H1 (cell line): ENCODE measurements around the gene CMSS1.

Experiments used
- CHD2 ChIP-seq: IDR thresholded peaks from 2 replicates; pipeline ENCODE4 v1.6.1; 2012; ENCODE audit warnings: low read length, improper control_type of control experiment
- GABPA ChIP-seq: IDR thresholded peaks from 2 replicates; pipeline ENCODE4 v1.6.1; 2011; ENCODE audit warnings: mild to moderate bottlenecking, low read length, moderate library complexity, borderline replicate concordance; ENCODE audit not compliant: insufficient read depth
- POLR2AphosphoS5 ChIP-seq: IDR thresholded peaks from 2 replicates; pipeline ENCODE4 v1.6.1; 2011; ENCODE audit warnings: low read depth, low read length
- RNF2 ChIP-seq: fragments of 200-900, 300-1000 bp; sonication (generic); IDR thresholded peaks from 2 replicates; pipeline ENCODE4 v1.7.1; 2016; ENCODE audit warnings: borderline replicate concordance, low read depth, mild to moderate bottlenecking, antibody characterized with exemption, low read length; ENCODE audit not compliant: poor library complexity, severe bottlenecking; ENCODE audit errors: missing control alignments
- SUZ12 ChIP-seq: fragments of 200-600 bp; sonication (generic); IDR thresholded peaks from 2 replicates; pipeline ENCODE4 v1.6.1; 2012; ENCODE audit warnings: mild to moderate bottlenecking, inconsistent platforms, low read length, moderate library complexity, mixed read lengths
- TCF12 ChIP-seq: IDR thresholded peaks from 2 replicates; pipeline ENCODE4 v1.6.1; 2011; ENCODE audit warnings: low read depth, mild to moderate bottlenecking, low read length
- TF ChIP-seq, protein P1 (sequence below), 3 experiments: IDR thresholded peaks; 1 replicate in 2 of 3; 2 replicates in 1 of 3; pipeline versions ENCODE4 v1.5.1 to v1.6.1; 2011; ENCODE audit warnings: low read length in 3 of 3, mild to moderate bottlenecking in 3 of 3, inconsistent platforms in 2 of 3, low read depth in 1 of 3, moderate library complexity in 1 of 3; ENCODE audit not compliant: insufficient read depth in 1 of 3; ENCODE audit errors: control extremely low read depth in 1 of 3

DNA sequence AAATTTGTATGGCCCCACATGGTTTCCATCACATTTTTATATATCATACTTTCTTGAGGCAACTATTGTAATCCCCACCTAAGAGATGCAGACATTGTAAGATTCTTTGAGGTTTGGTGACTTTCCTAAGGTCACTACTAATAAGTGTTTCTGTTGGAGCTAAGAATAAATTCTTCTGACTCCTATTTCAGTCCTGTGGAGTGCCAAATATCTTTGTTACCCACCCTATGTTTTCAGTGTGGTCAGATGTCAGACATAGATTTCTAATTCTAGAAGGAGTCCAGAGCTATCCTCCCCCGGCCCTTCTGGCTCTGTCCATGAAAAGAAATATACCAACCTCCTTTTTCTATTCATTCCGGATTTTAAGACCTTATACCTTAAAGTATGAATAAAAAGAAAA lies 342.9 kb downstream of the CMSS1 start:
- TF ChIP-seq SUZ12 = no peak
- TF ChIP-seq GABPA = no peak
- TF ChIP-seq, protein P1, sequence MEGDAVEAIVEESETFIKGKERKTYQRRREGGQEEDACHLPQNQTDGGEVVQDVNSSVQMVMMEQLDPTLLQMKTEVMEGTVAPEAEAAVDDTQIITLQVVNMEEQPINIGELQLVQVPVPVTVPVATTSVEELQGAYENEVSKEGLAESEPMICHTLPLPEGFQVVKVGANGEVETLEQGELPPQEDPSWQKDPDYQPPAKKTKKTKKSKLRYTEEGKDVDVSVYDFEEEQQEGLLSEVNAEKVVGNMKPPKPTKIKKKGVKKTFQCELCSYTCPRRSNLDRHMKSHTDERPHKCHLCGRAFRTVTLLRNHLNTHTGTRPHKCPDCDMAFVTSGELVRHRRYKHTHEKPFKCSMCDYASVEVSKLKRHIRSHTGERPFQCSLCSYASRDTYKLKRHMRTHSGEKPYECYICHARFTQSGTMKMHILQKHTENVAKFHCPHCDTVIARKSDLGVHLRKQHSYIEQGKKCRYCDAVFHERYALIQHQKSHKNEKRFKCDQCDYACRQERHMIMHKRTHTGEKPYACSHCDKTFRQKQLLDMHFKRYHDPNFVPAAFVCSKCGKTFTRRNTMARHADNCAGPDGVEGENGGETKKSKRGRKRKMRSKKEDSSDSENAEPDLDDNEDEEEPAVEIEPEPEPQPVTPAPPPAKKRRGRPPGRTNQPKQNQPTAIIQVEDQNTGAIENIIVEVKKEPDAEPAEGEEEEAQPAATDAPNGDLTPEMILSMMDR (IDR thresholded peaks at IDR 0.05; ENCODE audit: control extremely low read depth in 1 of 3, insufficient read depth in 1 of 3, low read depth in 1 of 3, low read length in 3 of 3) = no peak
- no peak for TF ChIP-seq CHD2
- TF ChIP-seq RNF2 = no peak
- TF ChIP-seq POLR2AphosphoS5 = no peak
- no peak for TF ChIP-seq TCF12
